NCI-H446 (cell line): ENCODE data around the gene STPG1.

ENCODE experiments used
- DNase-seq, 2 experiments: peaks; one replicate each; lab custom pipeline; 2025; lab: John Stamatoyannopoulos, UW

Gene STPG1

DNA sequence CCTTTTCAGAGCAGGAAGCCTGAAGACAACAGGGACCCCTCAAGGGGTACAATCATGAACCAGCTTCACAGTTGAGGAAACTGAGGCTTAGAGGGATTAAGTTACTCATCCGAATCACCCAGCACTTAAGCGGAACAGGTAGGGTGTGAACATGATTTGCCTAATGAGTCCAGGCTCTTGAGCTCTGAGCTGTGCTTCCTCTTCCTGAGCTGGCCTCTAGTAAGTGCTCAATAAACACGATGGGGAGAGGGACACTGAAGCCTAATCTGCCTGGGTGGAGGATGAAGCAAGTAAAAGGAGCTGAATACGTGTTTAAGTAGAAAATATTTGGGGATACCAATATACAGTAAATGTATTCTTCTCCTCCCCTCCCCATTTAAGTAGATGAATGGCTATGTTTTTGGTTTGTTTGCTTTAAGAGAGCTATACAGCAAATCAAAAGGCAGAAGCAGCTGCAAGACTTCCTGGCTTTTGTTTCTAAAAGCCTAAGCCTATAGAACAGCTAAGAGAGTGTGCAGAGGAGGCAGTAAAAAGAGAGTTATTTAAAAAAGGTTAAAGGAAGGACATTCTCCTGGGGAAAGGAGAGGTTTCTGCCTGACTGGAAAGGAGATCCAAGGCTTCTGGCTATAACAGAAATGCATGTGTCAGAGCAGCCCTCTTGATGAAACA, 20.5 kb downstream of the STPG1 start:
- DNase-seq: no peak

DNA sequence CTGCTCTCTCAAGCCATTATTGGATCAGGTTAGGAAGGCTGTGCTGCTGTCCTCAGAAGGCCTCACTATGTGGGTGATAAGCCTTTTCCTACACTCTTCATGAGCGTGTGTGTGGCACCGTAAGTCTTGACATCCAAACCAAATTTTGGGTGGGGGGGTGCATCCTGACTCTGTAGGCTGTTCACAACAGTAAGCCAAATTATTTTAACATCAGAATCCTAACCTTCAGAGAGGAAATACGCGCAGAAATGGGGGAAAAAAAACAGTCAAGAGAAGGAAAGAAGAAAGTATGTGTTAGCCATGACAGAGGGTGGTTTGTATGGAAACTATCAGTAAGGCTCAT, 21.0 kb downstream of the STPG1 start:
- no peak for DNase-seq

GRCh38 chr1:24391882-24392603, 21.5 kb downstream of the STPG1 start:
- peak in 1 of 2 experiments; percentile 50 for DNase-seq

DNA sequence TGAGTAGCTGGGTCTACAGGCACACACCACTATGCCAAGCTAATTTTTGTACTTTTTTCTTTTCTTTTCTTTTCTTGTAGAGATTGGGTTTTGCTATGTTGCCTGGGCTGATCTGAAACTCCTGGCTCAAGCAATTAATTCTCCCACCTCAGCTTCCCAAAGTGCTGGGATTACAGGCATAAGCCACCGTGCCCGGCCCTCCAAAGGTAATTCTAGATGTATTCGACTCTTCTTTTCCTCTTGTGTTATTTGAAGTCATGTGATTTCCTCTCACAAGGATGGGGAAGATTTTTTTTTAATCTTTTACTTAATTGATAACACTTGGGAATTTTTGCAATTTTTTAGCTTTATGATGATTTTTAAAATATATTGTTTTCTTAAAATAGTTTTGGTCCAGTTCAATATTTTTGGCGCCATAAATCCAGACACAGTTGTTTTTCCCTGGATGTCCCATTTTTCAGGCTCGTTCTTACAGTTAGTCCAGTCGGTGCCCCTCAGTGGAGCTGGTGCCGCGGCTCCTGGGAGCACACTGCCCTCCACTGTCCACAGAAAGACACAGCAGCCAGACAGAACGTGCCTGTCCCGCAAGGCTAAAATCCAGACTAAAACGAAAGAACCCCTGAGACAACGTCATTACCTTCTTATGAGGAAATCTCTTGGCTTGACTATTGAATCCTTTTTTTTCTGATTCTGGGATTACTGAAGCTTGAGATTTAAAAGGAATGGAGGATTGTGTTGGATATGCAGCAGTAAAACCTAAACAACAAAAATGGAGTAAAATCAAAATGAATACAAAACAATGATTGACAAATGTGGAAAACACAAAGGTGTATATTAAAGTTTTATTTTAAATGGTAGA, 22.4 kb downstream of the STPG1 start:
- DNase-seq: peak; percentile 47 to 77

DNA sequence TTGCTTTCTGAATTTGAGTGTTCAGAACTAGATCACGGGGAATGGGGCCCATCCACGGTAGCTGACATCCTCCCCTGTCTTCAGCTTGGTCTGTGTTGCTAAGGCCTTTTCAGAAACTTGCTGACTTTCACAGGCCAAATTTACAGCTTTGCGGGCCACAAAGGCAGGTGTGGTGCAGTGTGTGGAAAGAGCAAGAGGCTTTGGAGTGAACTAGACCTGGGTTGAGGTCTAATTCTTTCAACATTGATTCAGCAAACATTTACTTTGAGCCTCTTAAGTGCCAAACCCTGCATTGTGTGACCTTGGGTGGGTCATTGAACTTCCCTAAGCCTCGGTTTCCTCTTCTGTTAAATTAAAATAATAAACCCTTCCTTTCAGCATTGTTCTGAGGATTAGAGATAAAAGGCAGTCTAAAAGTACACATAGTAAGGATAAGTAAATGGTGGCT, 24.3 kb downstream of the STPG1 start:
- DNase-seq: no peak

- DNase-seq: no peak
Measured at GRCh38 chr1:24388331-24388885, 25.2 kb downstream of the STPG1 start.

GRCh38 chr1:24387636-24388175, 25.9 kb downstream of the STPG1 start:
- DNase-seq: no peak

- DNase-seq: no peak
Measured at GRCh38 chr1:24386931-24387330, 26.7 kb downstream of the STPG1 start.

- DNase-seq: peak in 1 of 2 experiments; percentile 12
Measured at GRCh38 chr1:24386241-24386640, 27.3 kb downstream of the STPG1 start.

GRCh38 chr1:24385160-24385940, 28.2 kb downstream of the STPG1 start:
- no peak for DNase-seq

GRCh38 chr1:24384251-24385090, 29.1 kb downstream of the STPG1 start:
- DNase-seq: no peak

DNA sequence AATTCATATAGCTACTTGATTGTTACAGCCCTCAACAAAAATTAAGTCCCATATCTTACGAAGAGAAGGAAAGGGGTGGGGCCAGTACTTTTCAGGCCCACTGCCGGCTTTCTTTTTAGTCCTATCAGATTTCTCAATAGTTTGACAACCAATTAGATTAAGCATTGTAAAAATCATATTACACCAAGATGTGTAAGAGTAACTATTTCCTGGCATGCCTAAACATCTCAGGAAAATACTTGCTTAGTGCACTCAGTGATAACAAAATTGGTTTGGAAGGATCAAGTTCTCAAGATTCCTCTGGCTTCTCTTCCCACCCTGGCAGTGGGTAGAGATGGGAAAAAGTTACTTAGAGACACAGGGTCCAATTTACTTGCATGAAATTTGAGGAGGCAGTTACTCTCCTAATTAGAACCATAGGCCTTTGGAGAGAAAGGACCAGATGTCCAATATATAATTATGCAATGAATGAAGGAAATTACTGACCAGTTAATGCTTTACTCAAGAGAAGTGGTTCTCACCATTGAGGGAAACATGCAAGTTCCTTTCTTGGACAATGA, 30.1 kb downstream of the STPG1 start:
- DNase-seq: no peak

DNA sequence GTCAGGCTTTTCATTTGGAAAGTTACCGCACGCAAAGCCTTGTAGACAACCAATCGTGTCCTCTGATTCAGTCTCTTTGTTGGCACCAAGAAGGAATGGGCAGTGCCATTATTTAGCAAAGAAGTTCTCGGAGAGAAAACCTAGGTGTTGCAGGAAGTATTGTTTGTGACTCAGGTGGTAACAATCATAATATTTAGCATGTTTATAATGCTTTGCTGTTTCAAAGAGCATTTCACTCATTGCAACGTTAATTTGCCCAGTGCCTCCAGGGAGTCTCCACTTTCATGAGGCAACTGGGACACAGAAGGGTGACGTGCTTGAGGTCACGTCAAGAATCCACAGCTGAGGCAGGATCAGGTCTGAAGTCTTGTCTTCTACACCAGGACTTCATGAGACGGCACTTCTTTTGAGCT, 31.4 kb downstream of the STPG1 start:
- no peak for DNase-seq

GRCh38 chr1:24381256-24381655, 32.3 kb downstream of the STPG1 start:
- DNase-seq: no peak

DNA sequence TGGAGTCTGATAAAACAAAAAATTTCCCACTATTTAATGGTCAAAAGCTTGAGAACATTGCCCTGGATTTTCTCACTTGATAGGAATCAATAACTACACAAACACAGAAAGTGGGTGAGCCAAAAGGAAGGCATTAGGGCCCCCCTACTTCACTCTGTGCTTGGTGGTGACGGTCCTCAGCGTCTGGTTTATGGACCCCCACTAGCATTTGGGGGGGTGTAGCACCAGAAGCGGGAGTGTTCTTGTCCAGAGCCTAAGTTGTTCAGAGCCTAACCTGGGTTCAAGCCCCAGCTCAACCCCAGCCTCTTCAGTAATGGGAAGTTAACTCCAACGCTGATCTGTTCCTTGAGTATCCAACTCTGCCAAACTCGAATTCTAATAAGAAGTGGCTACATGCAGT, 33.1 kb downstream of the STPG1 start:
- DNase-seq: no peak

GRCh38 chr1:24379733-24380315, 33.8 kb downstream of the STPG1 start:
- DNase-seq: no peak

GRCh38 chr1:24374891-24375786, 38.4 kb downstream of the STPG1 start:
- no peak for DNase-seq

DNA sequence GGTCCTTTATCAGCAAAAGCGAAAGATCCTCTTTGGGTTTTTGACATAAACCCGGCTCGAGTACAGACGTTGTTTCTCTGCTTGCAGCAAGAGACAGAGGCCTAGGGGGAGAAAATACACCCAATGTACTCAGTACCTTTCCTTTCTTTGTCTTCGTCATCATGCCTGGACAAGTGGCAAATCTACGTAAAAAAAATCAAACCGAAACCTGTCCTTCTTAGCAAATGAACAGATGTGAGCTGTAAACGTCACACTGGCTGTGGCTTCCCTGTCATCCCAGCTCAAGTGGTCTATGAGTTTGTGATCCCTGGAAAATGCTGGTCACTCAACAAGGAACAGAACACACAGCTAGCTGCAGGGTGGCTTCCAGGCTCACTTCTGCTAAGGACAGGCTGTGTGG, 39.9 kb downstream of the STPG1 start:
- no peak for DNase-seq

DNA sequence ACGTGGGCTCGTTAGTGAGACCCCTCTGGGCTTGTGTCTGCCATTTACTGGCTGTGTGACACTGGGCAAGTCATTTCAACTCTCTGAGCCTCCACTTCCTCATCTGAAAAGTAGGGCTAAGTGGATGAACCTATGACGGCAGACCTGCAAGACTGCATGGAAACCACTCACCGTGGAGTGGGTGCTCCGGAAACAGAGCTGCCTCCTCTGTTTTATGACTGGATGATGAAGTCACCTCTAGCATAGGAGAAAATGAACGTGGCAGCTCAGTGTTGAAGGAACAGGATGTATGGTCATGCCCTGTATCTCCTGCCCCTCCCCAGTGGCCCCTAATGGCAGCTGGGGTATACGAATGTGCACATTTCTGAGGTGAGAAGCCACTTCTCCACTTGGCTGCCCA, 40.5 kb downstream of the STPG1 start:
- DNase-seq: no peak
